ENCODE measurements around the gene RAPGEF1.

The RAPGEF1 gene

GRCh38 chr9:131611586-131612315 lies 128.1 kb downstream of the RAPGEF1 start:
- no peak for DNase-seq (ENCODE audit: low read depth in 2 of 3, low spot score in 1 of 3)

GRCh38 chr9:131610231-131610761 lies 129.6 kb downstream of the RAPGEF1 start:
- no peak for DNase-seq (ENCODE audit: low read depth in 2 of 3, low spot score in 1 of 3)

DNA sequence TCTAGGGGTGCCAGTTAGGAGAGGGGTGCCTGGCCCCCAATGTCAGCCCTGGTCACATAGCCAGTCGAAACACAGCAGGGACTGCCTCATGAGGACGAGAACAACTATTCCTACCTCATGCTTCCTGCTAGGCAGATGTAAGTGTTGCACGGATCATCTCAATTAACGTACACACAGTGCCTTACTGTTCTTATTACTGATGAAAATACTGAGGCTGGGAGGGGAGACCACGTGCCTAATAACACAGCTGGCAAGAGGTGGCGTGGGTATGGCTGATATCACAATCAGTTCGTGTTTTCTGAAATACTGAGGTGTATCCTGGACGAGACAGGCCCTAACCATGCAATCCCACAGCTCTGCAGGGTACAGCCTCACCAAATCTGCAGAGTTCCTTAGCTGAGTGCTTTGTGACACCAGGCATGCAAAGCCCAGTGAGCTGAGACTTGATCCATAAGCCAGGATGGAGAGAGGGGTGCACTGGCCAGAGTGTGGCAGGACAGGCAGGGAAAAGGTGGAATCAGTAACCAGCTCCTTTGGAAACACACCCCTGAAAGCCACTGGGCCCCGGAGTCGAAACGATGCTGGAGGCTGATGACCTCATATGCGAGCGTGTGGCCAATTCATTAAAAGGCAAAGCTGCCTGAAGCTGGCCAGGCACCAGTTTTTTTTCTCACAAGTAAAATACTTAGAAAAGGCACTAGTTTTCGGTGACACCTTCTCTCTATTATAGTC lies 130.6 kb downstream of the RAPGEF1 start:
- no peak for DNase-seq (ENCODE audit: low read depth in 2 of 3, low spot score in 1 of 3)

- no peak for DNase-seq (ENCODE audit: low read depth in 2 of 3, low spot score in 1 of 3)
Measured at GRCh38 chr9:131608493-131609037, 131.3 kb downstream of the RAPGEF1 start.

DNA sequence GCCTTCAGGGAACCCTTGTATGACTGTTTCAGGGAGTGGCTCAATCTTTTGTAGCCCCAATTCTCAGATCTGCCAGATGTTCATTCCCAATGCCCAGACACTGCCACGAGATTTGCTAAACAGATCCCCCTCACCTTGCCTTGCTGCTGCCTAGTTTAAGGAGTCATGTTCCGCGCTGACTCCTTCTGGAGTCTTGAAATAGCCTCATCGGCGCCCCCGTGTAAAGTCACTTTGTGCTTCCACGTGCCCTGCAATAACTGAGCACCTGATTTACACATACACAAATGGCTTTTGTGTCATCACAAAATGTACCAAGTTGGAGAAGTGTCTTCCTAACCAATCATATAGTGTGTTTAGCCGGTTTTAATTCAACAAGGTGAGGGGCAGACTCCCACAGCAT lies 132.3 kb downstream of the RAPGEF1 start:
- no peak for DNase-seq (ENCODE audit: low read depth in 2 of 3, low spot score in 1 of 3)

DNA sequence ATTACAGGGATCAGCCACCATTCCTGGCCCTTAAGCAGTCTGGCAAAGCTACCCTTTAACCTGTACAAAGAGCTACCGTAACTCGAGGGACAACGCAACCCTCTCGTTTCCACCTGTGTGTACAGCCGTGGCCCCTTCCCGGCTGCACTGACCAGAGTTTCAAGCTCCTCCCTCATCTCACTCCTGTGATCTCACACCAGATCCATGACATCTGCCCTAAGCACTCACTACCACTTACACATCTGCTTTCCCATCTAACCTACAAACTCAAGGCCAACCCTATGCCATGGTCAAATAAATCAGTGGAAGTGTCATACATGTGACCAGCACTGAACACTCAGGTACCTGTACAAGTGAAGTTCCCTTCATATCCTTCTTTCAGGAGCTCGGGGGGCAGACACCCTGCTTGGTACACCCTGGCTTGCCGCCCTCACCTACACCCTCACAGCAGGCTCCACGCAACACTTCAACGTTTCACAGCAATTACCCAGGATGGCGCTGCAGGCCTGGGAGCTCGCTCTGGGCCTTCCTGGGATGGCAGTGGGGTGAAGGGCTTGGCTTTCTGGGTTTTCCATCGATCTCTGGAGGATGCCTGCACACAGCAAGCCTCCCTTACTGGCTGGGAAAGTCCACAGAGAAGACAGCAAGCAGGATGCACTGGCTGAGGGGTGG lies 132.8 kb downstream of the RAPGEF1 start:
- no peak for DNase-seq (ENCODE audit: low read depth in 2 of 3, low spot score in 1 of 3)

GRCh38 chr9:131605770-131606590 lies 133.9 kb downstream of the RAPGEF1 start:
- no peak for DNase-seq (ENCODE audit: low read depth in 2 of 3, low spot score in 1 of 3)

- no peak for DNase-seq (ENCODE audit: low read depth in 2 of 3, low spot score in 1 of 3)
Measured at GRCh38 chr9:131603711-131604439, 136.0 kb downstream of the RAPGEF1 start.

- no peak for DNase-seq (ENCODE audit: low read depth in 2 of 3, low spot score in 1 of 3)
Measured at GRCh38 chr9:131603199-131603598, 136.7 kb downstream of the RAPGEF1 start.

- DNase-seq (ENCODE audit: low read depth in 2 of 3, low spot score in 1 of 3), result no peak
Measured at GRCh38 chr9:131601683-131602181, 138.1 kb downstream of the RAPGEF1 start.

DNA sequence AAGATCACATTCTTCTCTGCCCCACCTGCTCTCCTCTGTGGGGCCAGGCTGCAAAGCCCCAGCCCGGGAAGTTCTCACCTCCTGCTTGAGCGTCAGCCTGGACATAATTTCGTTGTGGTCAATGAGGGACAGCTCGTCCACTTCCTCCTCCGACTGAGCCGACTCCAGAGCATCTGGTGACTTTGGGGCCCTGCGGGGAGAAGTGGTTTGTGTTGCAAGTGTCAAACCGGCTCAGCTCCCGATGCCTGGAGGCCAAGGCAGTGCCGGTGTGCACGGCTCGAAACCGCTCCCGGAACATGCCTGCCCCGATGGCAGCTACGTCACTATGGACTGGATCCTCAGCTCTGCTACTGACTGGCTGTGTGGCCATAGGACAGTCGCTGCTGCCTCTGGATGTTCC lies 141.8 kb downstream of the RAPGEF1 start:
- DNase-seq (ENCODE audit: low read depth in 2 of 3, low spot score in 1 of 3), result no peak

DNA sequence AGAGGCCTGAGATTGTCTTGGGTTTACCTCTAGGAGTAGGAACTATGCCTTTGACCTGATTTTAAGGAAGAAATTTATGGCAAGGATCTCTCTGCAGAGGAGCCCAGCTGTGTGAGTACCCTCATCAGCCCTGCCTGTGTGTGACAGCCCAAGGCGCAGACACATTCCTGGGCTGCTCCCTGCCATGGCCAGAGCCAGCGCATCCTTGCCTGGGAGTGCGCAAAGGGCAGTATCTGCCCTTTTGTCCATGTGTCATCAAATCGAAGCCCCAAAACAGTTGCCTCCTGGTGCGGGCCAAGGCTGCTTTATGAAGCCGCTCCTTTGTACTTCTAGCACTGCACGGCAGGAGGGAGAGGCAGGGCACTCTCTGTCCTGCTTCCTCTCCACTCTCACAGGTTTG lies 142.6 kb downstream of the RAPGEF1 start:
- DNase-seq (ENCODE audit: low read depth in 2 of 3, low spot score in 1 of 3), result no peak

DNA sequence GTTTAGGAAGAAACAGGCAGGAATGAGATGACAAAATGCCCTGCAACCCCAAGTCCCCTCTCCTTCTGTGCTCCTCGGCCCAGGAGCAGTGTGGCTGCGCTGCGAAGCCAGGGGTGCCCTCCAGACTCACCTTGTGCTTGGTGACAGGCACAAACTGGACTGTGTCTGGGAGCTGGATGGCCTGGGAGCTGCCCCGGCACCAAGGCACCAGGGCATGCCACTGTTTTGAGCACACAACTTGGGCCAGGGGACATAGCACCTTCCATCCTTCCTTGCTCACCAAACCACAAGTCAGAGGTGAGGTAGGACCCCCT lies 143.5 kb downstream of the RAPGEF1 start:
- no peak for DNase-seq (ENCODE audit: low read depth in 2 of 3, low spot score in 1 of 3)

DNA sequence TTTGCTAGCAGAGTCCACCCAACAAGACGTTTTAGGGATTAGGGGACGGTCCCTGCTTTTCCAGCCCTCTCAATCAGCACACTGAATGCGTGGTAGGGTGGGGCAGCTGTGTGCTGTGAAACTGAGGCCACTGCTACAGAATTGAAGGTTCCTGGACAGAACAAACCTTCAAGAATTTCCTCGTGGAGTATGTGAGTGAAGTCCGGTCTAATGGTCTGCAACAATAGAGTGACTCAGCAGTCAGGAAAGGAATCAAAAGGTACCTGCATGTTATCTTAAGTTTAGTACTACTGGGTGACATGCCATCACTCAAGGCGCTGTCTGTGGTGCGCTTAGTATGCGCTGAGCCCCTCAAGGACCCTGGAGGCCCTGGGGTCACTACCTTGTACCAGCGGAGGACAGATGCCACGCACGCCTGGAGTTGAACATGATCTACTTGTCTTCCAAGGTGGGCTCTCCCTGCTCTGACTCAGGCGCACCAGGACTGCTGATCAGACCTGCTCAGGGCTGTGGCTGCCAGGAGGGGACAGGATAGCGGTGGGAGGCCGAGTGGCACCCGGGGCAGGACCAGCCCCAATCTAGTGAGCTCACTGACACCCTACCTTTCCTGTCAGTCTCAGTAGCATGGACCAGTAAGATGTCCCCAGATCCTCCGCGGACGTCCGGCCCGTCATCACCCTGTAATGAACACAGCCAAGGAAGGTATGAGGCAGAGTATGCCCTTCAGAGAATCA lies 144.0 kb downstream of the RAPGEF1 start:
- DNase-seq (ENCODE audit: low read depth in 2 of 3, low spot score in 1 of 3), result no peak

DNA sequence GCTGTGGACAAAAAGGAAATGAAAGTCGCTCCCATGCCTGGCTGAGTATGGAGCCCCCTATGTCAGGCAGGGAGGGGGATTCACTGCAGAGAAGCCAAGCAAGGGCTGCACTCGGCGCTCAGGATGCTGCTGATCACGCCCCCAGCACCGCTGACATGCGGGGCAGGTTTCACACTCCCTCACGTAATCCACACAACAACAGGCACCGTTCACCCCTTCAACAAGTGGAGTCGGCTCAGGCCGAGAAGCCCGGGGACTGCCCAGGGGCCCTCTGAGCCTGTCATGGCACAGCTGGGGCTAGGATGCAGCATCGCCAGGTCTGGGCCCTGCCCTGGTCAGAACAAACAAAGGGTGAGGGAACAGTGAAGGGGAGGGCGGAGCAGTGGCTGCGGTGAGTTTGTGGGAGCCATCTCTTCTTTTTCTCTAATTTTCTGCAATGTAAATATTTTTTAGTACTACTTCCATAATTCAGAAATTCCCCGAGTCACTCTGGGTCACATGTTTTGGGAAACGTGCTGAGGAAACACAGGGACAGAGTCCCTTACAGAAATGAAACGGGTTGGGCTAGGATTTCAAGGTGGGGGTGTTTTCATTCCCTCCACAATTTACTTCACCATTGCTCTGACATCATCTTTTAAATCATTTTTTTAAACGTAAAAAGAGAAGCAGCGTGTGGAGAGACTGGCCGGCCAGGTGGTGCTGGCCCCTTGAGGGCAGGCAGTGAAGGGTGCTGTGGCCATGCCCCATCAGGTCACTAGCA lies 144.8 kb downstream of the RAPGEF1 start:
- no peak for DNase-seq (ENCODE audit: low read depth in 2 of 3, low spot score in 1 of 3)

GRCh38 chr9:131593936-131594665 lies 145.8 kb downstream of the RAPGEF1 start:
- DNase-seq (ENCODE audit: low read depth in 2 of 3, low spot score in 1 of 3), result no peak

DNA sequence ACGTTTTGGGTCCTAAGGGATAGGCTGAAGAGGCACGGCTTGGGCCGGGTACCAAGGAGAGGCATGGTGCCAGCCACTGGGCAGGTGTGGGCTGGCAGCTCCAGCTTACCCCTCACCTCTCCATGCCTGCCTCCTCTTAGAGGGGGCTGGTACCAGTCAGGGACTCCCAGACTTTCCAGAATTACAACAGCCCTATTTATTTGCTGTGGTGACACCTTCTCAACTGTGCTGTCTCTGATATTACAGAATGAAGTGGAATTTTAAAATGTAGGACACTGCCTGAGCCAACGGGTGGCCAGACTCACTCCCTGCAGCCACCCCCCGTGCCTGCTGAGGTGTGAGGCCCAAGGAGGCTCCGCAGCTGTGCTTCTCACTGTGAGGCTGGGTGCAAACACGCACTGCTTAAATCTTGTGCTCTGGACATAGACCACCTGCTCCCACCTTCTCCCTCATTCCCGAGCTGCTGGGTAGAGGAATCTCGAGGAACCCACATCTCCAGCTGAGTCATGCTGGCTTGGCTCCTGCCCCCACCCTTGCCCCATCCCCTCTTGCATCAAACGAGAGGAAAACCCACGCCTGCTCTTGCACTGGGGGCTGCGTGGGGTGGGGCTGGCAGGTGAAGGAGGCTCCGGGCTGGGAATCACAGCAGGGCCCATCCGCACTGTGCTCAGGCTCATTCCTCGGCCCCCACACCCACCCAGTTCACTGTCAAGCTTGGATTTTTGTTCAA lies 146.6 kb downstream of the RAPGEF1 start:
- DNase-seq (ENCODE audit: low read depth in 2 of 3, low spot score in 1 of 3), result no peak
